Thoracic aorta (tissue), 2 donors: Measurements from ENCODE around the gene ID2. TPM values are rescaled to one million over a fixed set of nuclear protein-coding genes. Genes with fewer than 3 reads are reported as not detected.

ENCODE experiments used
- ATAC-seq: fragments of 150-250 bp; one replicate; pipeline ENCODE4 v1.8.0; 2017; ENCODE audit warnings: low read depth; ENCODE audit not compliant: insufficient number of reproducible peaks, low FRiP score
- DNase-seq: peaks from one replicate; pipeline ENCODE4 v3.0.0-alpha.2; 2020; ENCODE audit warnings: low spot score
- H3K27ac ChIP-seq, 2 donors: fragments of 200-600 bp; sonication (generic); 1 replicate in 1 of 2; 2 replicates in 1 of 2; pipeline ENCODE4 v1.5.1; 2016; ENCODE audit warnings: mild to moderate bottlenecking in 2 of 2, moderate library complexity in 2 of 2
- H3K27me3 ChIP-seq: fragments of 200-600 bp; sonication (generic); replicated peaks from 2 replicates; pipeline ENCODE4 v1.6.0; 2016; ENCODE audit warnings: mild to moderate bottlenecking; ENCODE audit not compliant: insufficient read depth
- H3K36me3 ChIP-seq: fragments of 200-600 bp; sonication (generic); one replicate; pipeline ENCODE4 v1.5.1; 2016
- H3K4me1 ChIP-seq, 2 donors: fragments of 200-600 bp; sonication (generic); 1 replicate in 1 of 2; 2 replicates in 1 of 2; pipeline versions ENCODE4 v1.5.1 to v1.6.0; 2016; ENCODE audit warnings: low read depth in 2 of 2, mild to moderate bottlenecking in 1 of 2; ENCODE audit not compliant: control insufficient read depth in 1 of 2
- H3K4me3 ChIP-seq: fragments of 200-600 bp; sonication (generic); 2 replicates; pipeline ENCODE4 v1.5.1; 2016; ENCODE audit warnings: mild to moderate bottlenecking
- H3K9me3 ChIP-seq: fragments of 200-600 bp; sonication (generic); 2 replicates; pipeline ENCODE4 v1.5.1; 2016
- CTCF ChIP-seq: fragments of 200-600 bp; sonication (generic); IDR thresholded peaks from one replicate; pipeline ENCODE4 v1.5.1; 2019; ENCODE audit warnings: antibody characterized with exemption
- total RNA-seq, 2 donors: library from RNA; depleted of rRNA; stranded (reverse); fragments of >200 nt; gene quantifications; one replicate each; pipeline versions ENCODE4 v1.1.0 to v1.2.3, GENCODE V29; 2016

ID2 gene
- total RNA-seq, 2 donors from 2014 or later: 198 to 486 TPM

- Histone ChIP-seq H3K4me1 (peaks cover 0 to 2% of the 10 kb centered on the region in 2 donors), H3K27ac (no peak overlapping the region), H3K4me3 (no peak overlapping the region), H3K36me3 (no peaks in the 10 kb centered on the region), H3K27me3 (no peaks in the 10 kb centered on the region), H3K9me3 (no peaks in the 10 kb centered on the region)
- ATAC-seq (no peak), DNase-seq (no peak)
- TF ChIP-seq CTCF: no peak
Observed at GRCh38 chr2:8719528-8719927, 37.7 kb downstream of the ID2 start.

GRCh38 chr2:8720741-8721140, 38.9 kb downstream of the ID2 start:
- TF ChIP-seq CTCF: no peak
- no peak overlapping the region for H3K4me3 ChIP-seq
- no peaks in the 10 kb centered on the region for H3K9me3 ChIP-seq
- no peaks in the 10 kb centered on the region for H3K4me1 ChIP-seq
- no peak overlapping the region for H3K27ac ChIP-seq
- H3K27me3 ChIP-seq: no peaks in the 10 kb centered on the region
- ATAC-seq: no peak
- DNase-seq: no peak
- H3K36me3 ChIP-seq: no peaks in the 10 kb centered on the region

- H3K4me3 ChIP-seq: no peak overlapping the region
- no peaks in the 10 kb centered on the region for H3K27me3 ChIP-seq
- no peak for DNase-seq
- H3K9me3 ChIP-seq: no peaks in the 10 kb centered on the region
- H3K4me1 ChIP-seq: no peaks in the 10 kb centered on the region
- peaks cover under 1% of the 10 kb centered on the region for H3K36me3 ChIP-seq
- no peak overlapping the region for H3K27ac ChIP-seq
- TF ChIP-seq CTCF: no peak
- no peak for ATAC-seq
Observed at GRCh38 chr2:8721410-8721809, 39.6 kb downstream of the ID2 start.

GRCh38 chr2:8722986-8723385, 41.1 kb downstream of the ID2 start:
- ATAC-seq: no peak
- H3K27me3 ChIP-seq: no peaks in the 10 kb centered on the region
- peaks cover 6% of the 10 kb centered on the region for H3K36me3 ChIP-seq
- TF ChIP-seq CTCF: no peak
- H3K4me3 ChIP-seq: no peak overlapping the region
- no peak overlapping the region for H3K27ac ChIP-seq
- H3K4me1 ChIP-seq: no peaks in the 10 kb centered on the region
- DNase-seq: no peak
- H3K9me3 ChIP-seq: no peaks in the 10 kb centered on the region

GRCh38 chr2:8725838-8726237, 44.0 kb downstream of the ID2 start:
- H3K36me3 ChIP-seq: peaks cover 10% of the 10 kb centered on the region

More at GRCh38 chr2:8725838-8726237, 44.0 kb downstream of the ID2 start:
- H3K27me3 ChIP-seq: no peaks in the 10 kb centered on the region
- peaks cover 0 to 3% of the 10 kb centered on the region in 2 donors for H3K4me1 ChIP-seq
- ATAC-seq (no peak), DNase-seq (no peak)
- H3K27ac ChIP-seq: no peak overlapping the region
- H3K9me3 ChIP-seq: no peaks in the 10 kb centered on the region
- H3K4me3 ChIP-seq: no peak overlapping the region
- no peak for TF ChIP-seq CTCF
